ENCODE data around the gene KRT5.
"Not testable (repeated sequence)": the region's sequence is repeated elsewhere in the genome, so short reads cannot be mapped to it uniquely, and the experiment has no call there.

Gene KRT5

GRCh38 chr12:52493172-52493571, 27.0 kb downstream of the KRT5 start, which contains the start of gene KRT6A:
KRT6A (minus strand) TSS chr12:52493257; CDS start chr12:52493188, 69 bp downstream.
- DNase-seq: no peak

- DNase-seq: not testable (repeated sequence)
Measured at GRCh38 chr12:52492405-52492804, 27.8 kb downstream of the KRT5 start.

- DNase-seq: not testable (repeated sequence)
Measured at GRCh38 chr12:52491495-52491894, 28.7 kb downstream of the KRT5 start.

- no peak for DNase-seq
Measured at GRCh38 chr12:52488736-52489135, 31.5 kb downstream of the KRT5 start.

- not testable (repeated sequence) for DNase-seq
Measured at GRCh38 chr12:52487744-52488443, 32.3 kb downstream of the KRT5 start.

GRCh38 chr12:52487211-52487610, 33.0 kb downstream of the KRT5 start:
- no peak for DNase-seq

- no peak for DNase-seq
Measured at GRCh38 chr12:52486166-52487105, 33.8 kb downstream of the KRT5 start.

- DNase-seq: no peak
Measured at GRCh38 chr12:52480073-52480472, 40.1 kb downstream of the KRT5 start.

GRCh38 chr12:52477651-52478050, 42.5 kb downstream of the KRT5 start:
- no peak for DNase-seq

- DNase-seq: no peak
Measured at GRCh38 chr12:52474212-52474611, 46.0 kb downstream of the KRT5 start.

GRCh38 chr12:52473768-52474167, 46.4 kb downstream of the KRT5 start, which contains the start of gene KRT6C:
KRT6C (minus strand) TSS chr12:52473805; CDS start chr12:52473737, 68 bp downstream.
- no peak for DNase-seq

GRCh38 chr12:52469853-52470252, 50.3 kb downstream of the KRT5 start:
- DNase-seq: no peak

- no peak for DNase-seq
Measured at GRCh38 chr12:52464897-52465296, 55.3 kb downstream of the KRT5 start.
